ENCODE data around the gene TMEM244.
"Not testable (repeated sequence)": the region's sequence is repeated elsewhere in the genome, so short reads cannot be mapped to it uniquely, and the experiment has no call there.

TMEM244 gene

GRCh38 chr6:129802920-129803319 lies 58.2 kb downstream of the TMEM244 start:
- not testable (repeated sequence) for ATAC-seq; H3K36me3 Mint-ChIP-seq; H3K9me3 Mint-ChIP-seq; H3K4me1 Mint-ChIP-seq; DNase-seq (ENCODE audit: low spot score in 2 of 2); H3K27ac Mint-ChIP-seq; H3K4me3 Mint-ChIP-seq

GRCh38 chr6:129801909-129802308 lies 59.2 kb downstream of the TMEM244 start:
- Mint-ChIP-seq H3K36me3 (no peaks in the 10 kb centered on the region), H3K27ac (no peak overlapping the region), H3K4me1 (no peaks in the 10 kb centered on the region), H3K9me3 (no peaks in the 10 kb centered on the region), H3K4me3 (no peak overlapping the region)
- DNase-seq (ENCODE audit: low spot score in 2 of 2), result no peak
- ATAC-seq, result no peak

- Mint-ChIP-seq H3K36me3 (no peaks in the 10 kb centered on the region), H3K4me1 (peaks cover 16% of the 10 kb centered on the region), H3K27ac (no peak overlapping the region), H3K9me3 (no peaks in the 10 kb centered on the region), H3K4me3 (no peak overlapping the region)
- ATAC-seq, result no peak
- no peak for DNase-seq (ENCODE audit: low spot score in 2 of 2)
Measured at GRCh38 chr6:129795261-129795660, 65.9 kb downstream of the TMEM244 start.

DNA sequence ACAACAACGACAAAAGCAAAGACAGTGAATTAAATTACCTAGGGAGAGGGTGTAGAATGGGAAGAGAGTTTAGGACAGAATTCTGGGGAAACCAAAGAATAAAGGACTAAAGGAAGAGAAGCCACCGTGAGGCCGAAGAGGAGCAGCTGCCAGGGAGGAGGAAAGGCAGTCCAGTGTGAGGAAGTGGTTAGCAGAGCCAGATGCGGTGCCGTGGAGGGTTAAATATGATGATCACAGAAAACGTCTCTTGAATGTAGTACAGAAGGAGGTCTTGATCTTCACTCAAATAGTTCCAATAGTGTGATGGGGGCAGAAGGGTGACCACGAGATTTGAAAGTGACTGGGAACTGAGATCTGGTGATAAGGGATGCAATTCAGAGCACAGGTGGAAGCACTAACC lies 67.7 kb downstream of the TMEM244 start:
- ATAC-seq (peak; percentile 44), DNase-seq (ENCODE audit: low spot score in 2 of 2) (no peak)
- Mint-ChIP-seq H3K36me3 (no peaks in the 10 kb centered on the region), H3K4me1 (peaks cover 16% of the 10 kb centered on the region), H3K4me3 (no peak overlapping the region), H3K9me3 (no peaks in the 10 kb centered on the region), H3K27ac (no peak overlapping the region)

GRCh38 chr6:129792049-129792448 lies 69.1 kb downstream of the TMEM244 start:
- no peak overlapping the region for H3K4me3 Mint-ChIP-seq
- ATAC-seq, result no peak
- H3K9me3 Mint-ChIP-seq, result no peaks in the 10 kb centered on the region
- H3K4me1 Mint-ChIP-seq, result peaks cover 16% of the 10 kb centered on the region
- no peak overlapping the region for H3K27ac Mint-ChIP-seq
- no peaks in the 10 kb centered on the region for H3K36me3 Mint-ChIP-seq
- no peak for DNase-seq (ENCODE audit: low spot score in 2 of 2)

DNA sequence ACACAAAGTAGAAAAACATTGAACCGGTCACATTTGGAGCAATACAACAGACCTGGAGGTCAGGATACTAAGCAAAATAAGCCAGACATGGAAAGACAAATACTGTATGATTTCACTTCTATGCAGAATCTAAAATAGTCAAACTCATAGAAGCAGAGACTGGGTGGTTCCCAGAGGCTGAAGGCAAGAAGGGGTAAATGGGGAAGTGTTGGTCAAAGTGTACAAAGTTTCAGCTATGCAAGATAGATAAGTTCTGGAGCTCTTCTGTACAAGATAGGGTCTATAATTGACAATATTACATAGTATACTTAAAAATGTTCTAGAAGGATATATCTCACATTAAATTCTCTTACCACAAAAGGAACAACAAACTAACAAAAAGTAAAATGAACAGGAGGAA lies 70.3 kb downstream of the TMEM244 start:
- Mint-ChIP-seq H3K4me1 (peaks cover 16% of the 10 kb centered on the region), H3K27ac (no peak overlapping the region), H3K9me3 (no peaks in the 10 kb centered on the region), H3K36me3 (no peaks in the 10 kb centered on the region), H3K4me3 (no peak overlapping the region)
- no peak for ATAC-seq
- DNase-seq (ENCODE audit: low spot score in 2 of 2), result no peak

- Mint-ChIP-seq H3K9me3 (no peaks in the 10 kb centered on the region), H3K36me3 (no peaks in the 10 kb centered on the region), H3K4me1 (peaks cover 16% of the 10 kb centered on the region), H3K27ac (no peak overlapping the region), H3K4me3 (no peak overlapping the region)
- no peak for DNase-seq (ENCODE audit: low spot score in 2 of 2)
- no peak for ATAC-seq
Measured at GRCh38 chr6:129789974-129790373, 71.1 kb downstream of the TMEM244 start.

- H3K36me3 Mint-ChIP-seq, result no peaks in the 10 kb centered on the region
- H3K4me1 Mint-ChIP-seq, result peaks cover 8% of the 10 kb centered on the region
- no peak for DNase-seq (ENCODE audit: low spot score in 2 of 2)
- ATAC-seq, result no peak
- no peak overlapping the region for H3K4me3 Mint-ChIP-seq
- no peaks in the 10 kb centered on the region for H3K9me3 Mint-ChIP-seq
- no peak overlapping the region for H3K27ac Mint-ChIP-seq
Measured at GRCh38 chr6:129787816-129788215, 73.3 kb downstream of the TMEM244 start.

- no peaks in the 10 kb centered on the region for H3K4me1 Mint-ChIP-seq
- H3K36me3 Mint-ChIP-seq, result no peaks in the 10 kb centered on the region
- H3K27ac Mint-ChIP-seq, result no peak overlapping the region
- no peak for ATAC-seq
- no peak overlapping the region for H3K4me3 Mint-ChIP-seq
- DNase-seq (ENCODE audit: low spot score in 2 of 2), result no peak
- H3K9me3 Mint-ChIP-seq, result no peaks in the 10 kb centered on the region
Measured at GRCh38 chr6:129786548-129786947, 74.6 kb downstream of the TMEM244 start.

DNA sequence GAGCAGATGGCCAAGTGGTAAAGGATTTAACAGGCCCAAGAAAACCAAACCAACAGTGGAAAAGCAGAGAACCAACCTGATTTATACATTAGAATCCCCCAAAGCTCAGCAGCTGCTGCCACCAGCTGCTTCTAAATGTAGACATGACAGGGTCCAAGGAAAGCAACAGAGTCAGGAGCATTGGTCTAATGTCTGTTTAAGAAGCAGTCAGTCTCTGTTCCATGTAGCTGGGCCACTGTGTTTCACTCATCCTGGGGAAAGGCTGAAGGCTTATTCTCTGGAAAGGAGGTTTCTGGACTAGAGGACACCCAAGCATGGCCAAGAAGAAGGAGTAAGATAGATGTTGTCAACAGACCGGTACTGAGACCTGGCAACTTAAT lies 75.4 kb downstream of the TMEM244 start:
- Mint-ChIP-seq H3K36me3 (no peaks in the 10 kb centered on the region), H3K9me3 (no peaks in the 10 kb centered on the region), H3K4me1 (no peaks in the 10 kb centered on the region), H3K27ac (no peak overlapping the region), H3K4me3 (no peak overlapping the region)
- DNase-seq (ENCODE audit: low spot score in 2 of 2), result no peak
- ATAC-seq, result no peak

DNA sequence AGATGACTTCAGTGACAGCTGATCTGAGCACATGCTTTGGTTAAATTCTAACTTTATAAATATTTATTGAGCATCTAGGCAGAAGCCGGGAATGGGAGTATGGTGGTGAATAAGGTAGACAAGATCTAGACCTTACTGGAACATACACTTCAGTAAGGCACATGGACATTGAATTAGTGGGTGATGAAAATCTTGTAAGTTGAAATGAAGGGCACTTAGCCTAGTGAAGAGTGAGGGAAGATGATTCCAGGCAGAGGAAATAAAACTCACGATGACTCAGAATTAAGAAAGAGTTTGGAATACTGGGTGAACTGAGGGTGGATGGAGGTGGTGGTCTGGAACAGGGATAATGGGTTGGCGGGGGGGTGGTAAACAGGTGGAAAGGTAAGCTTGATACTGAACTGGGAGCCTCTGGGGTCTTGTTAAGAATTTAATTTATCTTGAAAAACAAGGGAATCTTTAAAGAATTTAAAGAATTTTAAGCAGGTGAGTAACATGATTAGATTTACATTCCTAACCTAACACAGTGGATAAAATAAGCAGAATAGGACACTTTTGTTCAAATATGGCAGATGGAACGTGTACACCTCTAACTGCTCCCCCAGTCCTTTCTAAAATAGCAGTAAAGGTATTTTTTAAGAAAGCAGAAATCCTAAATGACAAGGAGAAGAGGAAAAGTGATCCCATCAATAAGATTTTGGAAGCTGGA lies 75.9 kb downstream of the TMEM244 start:
- ATAC-seq (no peak), DNase-seq (ENCODE audit: low spot score in 2 of 2) (no peak)
- no peak overlapping the region for H3K27ac Mint-ChIP-seq
- H3K4me1 Mint-ChIP-seq, result no peaks in the 10 kb centered on the region
- H3K36me3 Mint-ChIP-seq, result no peaks in the 10 kb centered on the region
- no peaks in the 10 kb centered on the region for H3K9me3 Mint-ChIP-seq
- no peak overlapping the region for H3K4me3 Mint-ChIP-seq
